GM10266 (cell line): ENCODE results near the gene PCLO.
A peak's percentile ranks its signal among the peaks of the same experiment; 100 is the strongest.

Experiments used
- DNase-seq: peaks from one replicate; pipeline ENCODE4 v3.0.0; 2012; ENCODE audit errors: extremely low spot score
- CTCF ChIP-seq: IDR thresholded peaks from 2 replicates; pipeline ENCODE4 v1.5.1; 2012; ENCODE audit warnings: mild to moderate bottlenecking, low read depth; ENCODE audit not compliant: control insufficient read depth, insufficient read depth; ENCODE audit errors: missing control alignments

The PCLO gene, protein sequence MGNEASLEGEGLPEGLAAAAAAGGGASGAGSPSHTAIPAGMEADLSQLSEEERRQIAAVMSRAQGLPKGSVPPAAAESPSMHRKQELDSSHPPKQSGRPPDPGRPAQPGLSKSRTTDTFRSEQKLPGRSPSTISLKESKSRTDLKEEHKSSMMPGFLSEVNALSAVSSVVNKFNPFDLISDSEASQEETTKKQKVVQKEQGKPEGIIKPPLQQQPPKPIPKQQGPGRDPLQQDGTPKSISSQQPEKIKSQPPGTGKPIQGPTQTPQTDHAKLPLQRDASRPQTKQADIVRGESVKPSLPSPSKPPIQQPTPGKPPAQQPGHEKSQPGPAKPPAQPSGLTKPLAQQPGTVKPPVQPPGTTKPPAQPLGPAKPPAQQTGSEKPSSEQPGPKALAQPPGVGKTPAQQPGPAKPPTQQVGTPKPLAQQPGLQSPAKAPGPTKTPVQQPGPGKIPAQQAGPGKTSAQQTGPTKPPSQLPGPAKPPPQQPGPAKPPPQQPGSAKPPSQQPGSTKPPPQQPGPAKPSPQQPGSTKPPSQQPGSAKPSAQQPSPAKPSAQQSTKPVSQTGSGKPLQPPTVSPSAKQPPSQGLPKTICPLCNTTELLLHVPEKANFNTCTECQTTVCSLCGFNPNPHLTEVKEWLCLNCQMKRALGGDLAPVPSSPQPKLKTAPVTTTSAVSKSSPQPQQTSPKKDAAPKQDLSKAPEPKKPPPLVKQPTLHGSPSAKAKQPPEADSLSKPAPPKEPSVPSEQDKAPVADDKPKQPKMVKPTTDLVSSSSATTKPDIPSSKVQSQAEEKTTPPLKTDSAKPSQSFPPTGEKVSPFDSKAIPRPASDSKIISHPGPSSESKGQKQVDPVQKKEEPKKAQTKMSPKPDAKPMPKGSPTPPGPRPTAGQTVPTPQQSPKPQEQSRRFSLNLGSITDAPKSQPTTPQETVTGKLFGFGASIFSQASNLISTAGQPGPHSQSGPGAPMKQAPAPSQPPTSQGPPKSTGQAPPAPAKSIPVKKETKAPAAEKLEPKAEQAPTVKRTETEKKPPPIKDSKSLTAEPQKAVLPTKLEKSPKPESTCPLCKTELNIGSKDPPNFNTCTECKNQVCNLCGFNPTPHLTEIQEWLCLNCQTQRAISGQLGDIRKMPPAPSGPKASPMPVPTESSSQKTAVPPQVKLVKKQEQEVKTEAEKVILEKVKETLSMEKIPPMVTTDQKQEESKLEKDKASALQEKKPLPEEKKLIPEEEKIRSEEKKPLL (N-terminal part only)

DNA sequence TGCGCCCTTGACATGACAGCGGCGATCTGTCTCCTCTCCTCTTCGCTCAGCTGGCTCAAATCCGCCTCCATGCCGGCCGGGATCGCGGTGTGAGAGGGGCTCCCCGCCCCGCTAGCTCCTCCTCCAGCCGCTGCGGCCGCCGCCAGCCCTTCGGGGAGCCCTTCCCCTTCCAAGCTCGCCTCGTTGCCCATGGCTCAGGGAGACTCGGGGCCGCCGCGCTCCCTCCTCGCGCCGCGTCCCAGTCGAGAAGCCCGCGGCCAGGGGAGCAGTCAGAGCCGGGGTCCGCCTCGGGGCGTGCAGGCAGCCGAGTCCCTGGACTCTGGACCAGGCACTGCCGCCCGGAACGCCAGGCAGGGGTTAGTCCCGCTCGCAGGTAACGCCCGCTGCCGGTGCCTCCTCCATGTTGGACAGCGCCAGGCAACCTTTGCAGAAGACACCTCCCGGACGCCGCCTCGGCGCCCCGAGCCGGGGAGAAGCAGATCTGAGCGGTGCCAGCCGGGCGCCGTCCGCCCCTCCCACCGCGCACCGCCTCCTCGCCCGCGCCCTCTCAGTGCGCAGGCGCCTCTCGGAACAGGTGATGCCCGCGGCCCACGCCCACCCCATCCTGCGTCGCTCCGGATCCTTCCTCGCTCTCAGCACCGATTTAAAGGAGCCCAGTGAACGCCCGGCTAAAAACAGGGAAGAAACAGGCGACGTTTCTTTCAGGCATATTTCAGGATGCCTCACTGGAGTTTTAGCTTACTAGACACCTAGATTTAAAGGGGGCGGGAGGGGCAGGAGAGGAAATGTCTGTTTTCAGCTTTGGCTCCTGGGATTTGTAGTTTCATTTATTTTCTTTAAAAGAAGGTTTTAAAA, at the start of gene PCLO:
PCLO (minus strand) TSS at position 483 of the 855 bp plus-strand sequence; CDS start at position 191, 292 bp downstream.
- no peak for TF ChIP-seq CTCF
- peak; percentile 67 for DNase-seq

DNA sequence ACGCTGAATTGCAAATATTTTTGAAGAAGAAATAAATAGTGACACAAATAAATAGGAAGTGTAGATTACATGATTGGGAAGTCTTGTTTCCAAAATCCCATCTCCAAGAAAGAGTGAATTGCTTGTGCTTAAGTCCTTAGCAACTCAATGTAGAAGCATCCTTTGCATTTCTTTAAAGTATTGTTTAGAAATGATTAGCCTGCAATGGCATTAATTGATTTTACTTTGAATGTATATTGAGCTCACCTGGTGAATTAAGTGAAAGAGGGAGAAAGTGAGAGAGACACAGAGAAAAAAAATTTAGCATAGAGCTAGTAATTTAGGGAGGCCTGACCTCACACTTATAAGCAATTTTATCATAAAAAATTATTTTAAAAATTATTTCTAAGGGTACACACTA, 49.0 kb upstream of the PCLO start:
- DNase-seq: no peak
- no peak for TF ChIP-seq CTCF

DNA sequence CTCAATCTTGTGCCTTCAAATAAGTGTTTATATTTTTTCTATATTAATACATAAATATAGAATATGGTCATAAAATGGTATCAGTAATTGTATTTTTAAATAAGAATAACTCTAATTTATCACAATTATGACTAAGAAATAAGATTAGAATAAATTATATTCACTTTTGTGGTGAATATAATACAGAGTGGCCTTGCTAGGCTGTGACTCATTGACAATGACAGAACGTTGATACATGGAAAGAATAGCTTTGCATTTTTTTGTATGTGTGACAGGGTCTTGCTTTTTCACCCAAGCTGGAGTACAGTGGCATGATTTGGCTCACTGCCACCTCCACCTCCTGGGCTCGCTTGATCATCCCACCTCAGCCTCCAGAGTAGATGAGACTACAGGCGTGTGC, 47.8 kb upstream of the PCLO start:
- DNase-seq: no peak
- TF ChIP-seq CTCF: no peak

DNA sequence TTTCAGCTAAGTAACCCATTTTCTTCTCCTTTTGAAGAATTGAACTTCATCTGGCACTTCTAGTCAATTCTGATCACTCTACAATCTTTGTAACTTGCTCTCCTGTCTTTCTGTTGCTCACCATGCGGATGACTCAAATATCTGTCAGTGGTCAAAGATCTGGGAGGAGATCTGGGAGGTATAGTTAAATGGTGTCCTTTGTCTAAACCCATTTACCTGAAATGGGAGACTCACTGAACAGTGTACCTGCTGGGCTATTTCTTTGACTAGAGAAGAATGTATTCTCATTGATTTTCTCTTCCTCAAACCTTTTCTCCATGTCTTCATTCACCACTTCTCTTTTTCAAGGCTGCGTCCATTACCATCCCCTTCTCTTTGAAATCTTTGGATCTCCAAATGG, 42.0 kb upstream of the PCLO start:
- no peak for DNase-seq
- TF ChIP-seq CTCF: no peak

- no peak for DNase-seq
- TF ChIP-seq CTCF: no peak
Observed at GRCh38 chr7:83201355-83201754, 38.7 kb upstream of the PCLO start.

- no peak for DNase-seq
- no peak for TF ChIP-seq CTCF
Observed at GRCh38 chr7:83190659-83191389, 28.1 kb upstream of the PCLO start.
